AG04450 (cell line): Measurements from ENCODE around the gene BPIFB4. TPM values are rescaled to one million over a fixed set of nuclear protein-coding genes. Genes with fewer than 3 reads are reported as not detected.

Source experiments
- CTCF ChIA-PET: fragments of 300-600, 350-600 bp; formaldehyde crosslinking; extraction: SDS; loops from one replicate; lab custom pipeline; 2022; ENCODE audit warnings: antibody characterized with exemption, inconsistent platforms; lab: Charles Lee
- POLR2A ChIA-PET: fragments of 350-600 bp; formaldehyde crosslinking; extraction: SDS; loops from one replicate; lab custom pipeline; 2021; ENCODE audit warnings: antibody characterized with exemption, inconsistent platforms; lab: Yijun Ruan, JAX
- DNase-seq: peaks from one replicate; pipeline ENCODE4 v3.0.0-alpha.2; 2011; ENCODE audit warnings: low read depth, low spot score
- H3K27ac ChIP-seq: one replicate; pipeline ENCODE4 v1.5.1; 2012; ENCODE audit warnings: low read depth, low read length, control low read depth
- H3K27me3 ChIP-seq: one replicate; pipeline ENCODE4 v1.6.0; 2012; ENCODE audit warnings: low read length; ENCODE audit not compliant: control insufficient read depth, insufficient read depth
- H3K4me3 ChIP-seq: 2 replicates; pipeline ENCODE4 v1.5.1; 2011; ENCODE audit warnings: mild to moderate bottlenecking, low read depth, low read length, control low read depth
- H3K9me3 ChIP-seq: 2 replicates; pipeline ENCODE4 v1.5.1; 2012; ENCODE audit warnings: low read length; ENCODE audit not compliant: control insufficient read depth, insufficient read depth
- CTCF ChIP-seq: IDR thresholded peaks from 2 replicates; pipeline ENCODE4 v1.5.1; 2011; ENCODE audit warnings: low read depth, low read length, control low read depth, inconsistent platforms
- polyA plus RNA-seq: library from polyadenylated mRNA; depleted of rRNA; stranded (reverse); fragments of >200 nt; gene quantifications from 2 replicates; pipeline ENCODE4 v1.2.3, GENCODE V29; 2011

Gene BPIFB4
- polyA plus RNA-seq, 1 experiment = not detected

- ChIA-PET CTCF (no interaction called here), POLR2A (no interaction called here)
- no peak for TF ChIP-seq CTCF
- no peaks in the 10 kb centered on the region; the same call in none of the 2 replicates for H3K9me3 ChIP-seq
- H3K27ac ChIP-seq = no peak overlapping the region
- DNase-seq = no peak
- no peaks in the 10 kb centered on the region for H3K27me3 ChIP-seq
- no peak overlapping the region for H3K4me3 ChIP-seq
Measured at GRCh38 chr20:33046412-33046811, 33.0 kb upstream of the BPIFB4 start.

- no peak overlapping the region for H3K27ac ChIP-seq
- ChIA-PET CTCF (no interaction called here), POLR2A (no interaction called here)
- no peak for DNase-seq
- no peak for TF ChIP-seq CTCF
- H3K4me3 ChIP-seq = no peak overlapping the region
- no peaks in the 10 kb centered on the region; the same call in 1 of the 2 replicates for H3K9me3 ChIP-seq
- H3K27me3 ChIP-seq = no peaks in the 10 kb centered on the region
Measured at GRCh38 chr20:33051333-33051732, 28.1 kb upstream of the BPIFB4 start.

GRCh38 chr20:33053291-33054106 is 25.9 kb upstream of the BPIFB4 start, which contains the start of gene BPIFB3:
Gene BPIFB3 (plus strand): TSS chr20:33053903. CDS start chr20:33055436, 1,533 bp downstream.
- DNase-seq = no peak
- Histone ChIP-seq H3K27me3 (no peaks in the 10 kb centered on the region), H3K27ac (no peak within 1 kb of the TSS), H3K9me3 (no peaks in the 10 kb centered on the region; the same call in 1 of the 2 replicates), H3K4me3 (no peak within 1 kb of the TSS)
- TF ChIP-seq CTCF = no peak
- ChIA-PET POLR2A (no interaction called here), CTCF (no interaction called here)

- ChIA-PET POLR2A (no interaction called here), CTCF (no interaction called here)
- DNase-seq = no peak
- no peak for TF ChIP-seq CTCF
- H3K27me3 ChIP-seq = no peaks in the 10 kb centered on the region
- H3K27ac ChIP-seq = no peak overlapping the region
- no peak overlapping the region for H3K4me3 ChIP-seq
- H3K9me3 ChIP-seq = no peaks in the 10 kb centered on the region
Measured at GRCh38 chr20:33054381-33054780, 25.1 kb upstream of the BPIFB4 start.

- ChIA-PET POLR2A (no interaction called here), CTCF (no interaction called here)
- H3K9me3 ChIP-seq = no peaks in the 10 kb centered on the region
Measured at GRCh38 chr20:33054791-33055190, 24.7 kb upstream of the BPIFB4 start.

More at GRCh38 chr20:33054791-33055190, 24.7 kb upstream of the BPIFB4 start:
- Histone ChIP-seq H3K27me3 (no peaks in the 10 kb centered on the region), H3K27ac (no peak overlapping the region), H3K4me3 (no peak overlapping the region)
- no peak for TF ChIP-seq CTCF
- DNase-seq = no peak
